ENCODE data around the gene KCNG2.
"Not testable (repeated sequence)": the region's sequence is repeated elsewhere in the genome, so short reads cannot be mapped to it uniquely, and the experiment has no call there.

KCNG2 gene

DNA sequence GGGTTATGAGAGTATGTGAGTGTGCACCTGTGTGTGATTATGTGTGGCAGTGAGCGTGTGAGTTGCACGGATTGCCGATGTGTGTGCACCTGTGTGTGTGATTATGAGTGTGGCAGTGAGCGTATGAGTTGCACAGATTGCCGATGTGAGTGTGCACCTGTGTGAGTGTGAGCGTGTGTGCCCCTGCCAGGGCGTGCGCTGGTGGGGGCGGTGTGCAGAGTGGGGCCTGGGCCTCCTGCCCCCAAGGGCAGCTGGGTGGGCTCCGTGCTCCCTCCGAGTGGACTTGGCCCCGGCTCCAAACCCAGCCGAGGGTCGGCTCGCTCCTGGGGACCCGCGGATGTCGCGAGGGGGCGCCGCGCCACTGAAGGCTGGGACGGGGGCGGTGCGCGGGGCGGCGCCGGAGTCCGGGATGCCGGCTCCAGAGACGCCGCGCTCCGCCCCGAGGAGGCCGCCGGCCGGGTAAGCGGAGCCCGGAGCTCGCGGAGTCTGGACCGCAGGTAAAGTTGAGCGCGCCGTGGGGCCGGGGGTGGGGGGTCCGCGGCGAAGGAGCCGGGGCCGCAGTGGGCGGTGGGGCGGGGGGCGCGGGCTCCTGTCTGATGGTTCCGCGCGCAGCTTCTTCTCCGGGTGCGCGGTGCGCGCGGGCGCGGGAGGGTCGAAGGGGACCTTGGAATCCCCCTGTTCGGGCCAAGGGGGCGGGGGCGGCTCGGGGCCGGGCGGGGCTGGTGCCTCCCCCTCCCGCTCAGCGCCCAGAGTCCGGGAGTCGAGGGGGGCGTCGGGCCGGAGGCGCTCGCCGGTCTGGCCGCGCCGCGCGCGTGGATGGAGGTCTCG is at the start of gene KCNG2:
KCNG2 (plus strand) TSS at position 421 of the 828 bp plus-strand sequence. CDS start 65,730 bp downstream, outside the sequence.
- H2AFZ ChIP-seq (ENCODE audit: low read length, unreplicated experiment): no peak within 1 kb of the TSS
- H3K27me3 ChIP-seq (ENCODE audit: insufficient read depth, low read length): peaks cover 29% of the 10 kb centered on the region

DNA sequence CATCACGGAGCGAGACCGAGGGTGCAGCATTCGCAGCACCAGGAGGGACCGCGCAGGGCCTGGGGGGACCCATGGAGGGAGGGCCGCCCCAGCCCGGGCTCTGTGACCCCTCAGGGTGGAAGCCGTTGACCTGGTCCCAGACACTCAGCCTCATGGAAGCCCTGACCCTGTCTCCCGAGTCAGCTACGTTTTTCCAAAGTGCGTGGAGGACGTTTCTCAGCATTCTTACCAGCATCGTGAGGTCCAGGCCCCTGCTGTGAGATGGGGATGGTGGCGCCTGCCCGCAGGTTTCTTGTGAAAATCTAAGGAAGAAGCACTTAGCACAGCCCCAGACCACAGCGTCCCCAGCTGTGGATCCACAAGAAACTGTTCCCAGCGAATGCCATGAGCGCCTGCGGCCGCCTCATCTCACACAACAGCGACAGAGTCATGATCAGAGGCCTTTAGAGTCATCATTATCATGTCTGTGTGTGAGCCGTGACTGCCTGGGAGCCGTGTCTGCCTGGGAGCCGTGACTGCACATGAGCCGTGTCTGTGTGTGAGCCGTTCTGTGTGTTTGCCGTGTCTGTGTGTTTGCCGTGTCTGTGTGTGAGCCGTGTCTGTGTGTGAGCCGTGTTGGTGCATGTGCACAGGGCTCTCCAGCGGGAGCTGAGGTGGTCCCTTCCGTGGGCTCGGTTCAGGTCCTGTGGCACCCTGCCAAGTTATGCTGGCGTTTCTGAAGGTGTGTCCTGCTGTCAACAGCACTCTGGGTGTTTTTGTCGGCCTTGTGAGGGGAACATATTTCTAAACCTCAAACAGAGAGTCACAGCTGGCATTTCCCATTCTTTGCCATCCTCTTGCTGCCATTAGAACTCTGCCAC is 49.2 kb upstream of the KCNG2 start:
- Histone ChIP-seq H3K4me3 (ENCODE audit: low read depth, low read length) (no peak overlapping the region), H3K79me2 (ENCODE audit: control insufficient read depth, insufficient read depth, low read length, unreplicated experiment) (no peaks in the 10 kb centered on the region), H3K4me1 (ENCODE audit: control insufficient read depth, insufficient read depth, low read length, unreplicated experiment) (no peaks in the 10 kb centered on the region), H3K27me3 (ENCODE audit: insufficient read depth, low read length) (no peaks in the 10 kb centered on the region), H3K27ac (ENCODE audit: low read depth, low read length) (no peak overlapping the region), H2AFZ (ENCODE audit: low read length, unreplicated experiment) (no peak overlapping the region), H3K36me3 (ENCODE audit: insufficient read depth, low read length) (peaks cover 16% of the 10 kb centered on the region; the same call in 1 of the 2 replicates)

More for the DNA sequence above, at the start of gene KCNG2:
- H3K36me3 ChIP-seq (ENCODE audit: insufficient read depth, low read length): no peaks in the 10 kb centered on the region
- H3K4me1 ChIP-seq (ENCODE audit: control insufficient read depth, insufficient read depth, low read length, unreplicated experiment): peaks cover 24% of the 10 kb centered on the region
- H3K79me2 ChIP-seq (ENCODE audit: control insufficient read depth, insufficient read depth, low read length, unreplicated experiment): no peaks in the 10 kb centered on the region
- H3K4me3 ChIP-seq (ENCODE audit: low read depth, low read length): peak within 1 kb of the TSS; percentile 74
- no peak within 1 kb of the TSS for H3K27ac ChIP-seq (ENCODE audit: low read depth, low read length)

DNA sequence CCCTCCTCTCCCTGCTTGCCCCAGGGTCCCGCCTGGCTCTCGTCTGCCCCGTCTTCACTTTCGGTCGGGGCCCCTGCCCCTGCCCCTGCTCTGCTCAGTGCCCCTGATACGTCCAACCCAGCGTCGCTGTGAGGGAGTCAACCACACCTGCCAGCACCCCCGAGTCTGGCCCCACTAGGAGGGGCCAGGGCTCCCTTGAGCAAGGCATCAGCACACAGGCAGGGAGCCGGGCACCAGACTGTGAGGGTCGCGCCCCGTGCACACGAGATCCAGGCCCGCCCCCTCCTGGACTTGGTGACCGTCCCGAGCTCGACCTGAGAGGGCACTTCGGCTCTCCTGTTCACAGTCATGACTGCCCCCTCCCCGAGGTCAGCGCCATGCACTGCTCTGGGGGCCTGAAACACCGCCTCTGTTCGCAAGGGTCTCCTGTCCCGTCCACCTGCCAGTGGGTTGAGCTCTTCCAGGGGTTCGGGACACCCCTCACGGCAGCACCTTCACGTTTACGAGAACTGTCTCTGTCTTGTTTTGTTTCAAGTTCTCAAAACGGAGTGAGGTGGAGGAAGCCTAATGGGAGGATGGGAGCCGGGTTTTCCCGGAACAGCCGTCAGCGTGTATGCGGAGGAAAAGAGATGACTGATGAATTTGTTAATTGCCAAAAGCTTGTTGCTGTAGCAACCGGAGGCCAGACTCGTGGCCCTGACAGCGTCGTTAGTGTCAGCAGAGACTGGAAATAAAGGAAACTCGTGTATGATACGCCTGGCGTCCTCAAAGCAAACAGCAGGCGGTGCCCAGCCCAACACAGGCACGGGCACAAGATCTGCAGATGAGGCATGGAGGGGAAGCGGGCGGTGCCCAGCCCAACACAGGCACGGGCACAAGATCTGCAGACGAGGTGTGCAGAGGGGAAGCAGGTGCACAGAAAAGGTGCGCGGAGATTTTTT is 48.2 kb upstream of the KCNG2 start:
- Histone ChIP-seq H3K27me3 (ENCODE audit: insufficient read depth, low read length) (no peaks in the 10 kb centered on the region), H2AFZ (ENCODE audit: low read length, unreplicated experiment) (no peak overlapping the region), H3K4me3 (ENCODE audit: low read depth, low read length) (no peak overlapping the region), H3K27ac (ENCODE audit: low read depth, low read length) (no peak overlapping the region), H3K4me1 (ENCODE audit: control insufficient read depth, insufficient read depth, low read length, unreplicated experiment) (no peaks in the 10 kb centered on the region), H3K36me3 (ENCODE audit: insufficient read depth, low read length) (peaks cover 26% of the 10 kb centered on the region; the same call in 1 of the 2 replicates), H3K79me2 (ENCODE audit: control insufficient read depth, insufficient read depth, low read length, unreplicated experiment) (no peaks in the 10 kb centered on the region)

- H3K27ac ChIP-seq (ENCODE audit: low read depth, low read length): no peak overlapping the region
- no peaks in the 10 kb centered on the region for H3K27me3 ChIP-seq (ENCODE audit: insufficient read depth, low read length)
- H3K4me1 ChIP-seq (ENCODE audit: control insufficient read depth, insufficient read depth, low read length, unreplicated experiment): no peaks in the 10 kb centered on the region
- H3K36me3 ChIP-seq (ENCODE audit: insufficient read depth, low read length): peaks cover 35% of the 10 kb centered on the region; the same call in 1 of the 2 replicates
- H3K4me3 ChIP-seq (ENCODE audit: low read depth, low read length): no peak overlapping the region
- no peaks in the 10 kb centered on the region for H3K79me2 ChIP-seq (ENCODE audit: control insufficient read depth, insufficient read depth, low read length, unreplicated experiment)
- H2AFZ ChIP-seq (ENCODE audit: low read length, unreplicated experiment): no peak overlapping the region
Observed at GRCh38 chr18:79750980-79751571, 46.7 kb upstream of the KCNG2 start.

DNA sequence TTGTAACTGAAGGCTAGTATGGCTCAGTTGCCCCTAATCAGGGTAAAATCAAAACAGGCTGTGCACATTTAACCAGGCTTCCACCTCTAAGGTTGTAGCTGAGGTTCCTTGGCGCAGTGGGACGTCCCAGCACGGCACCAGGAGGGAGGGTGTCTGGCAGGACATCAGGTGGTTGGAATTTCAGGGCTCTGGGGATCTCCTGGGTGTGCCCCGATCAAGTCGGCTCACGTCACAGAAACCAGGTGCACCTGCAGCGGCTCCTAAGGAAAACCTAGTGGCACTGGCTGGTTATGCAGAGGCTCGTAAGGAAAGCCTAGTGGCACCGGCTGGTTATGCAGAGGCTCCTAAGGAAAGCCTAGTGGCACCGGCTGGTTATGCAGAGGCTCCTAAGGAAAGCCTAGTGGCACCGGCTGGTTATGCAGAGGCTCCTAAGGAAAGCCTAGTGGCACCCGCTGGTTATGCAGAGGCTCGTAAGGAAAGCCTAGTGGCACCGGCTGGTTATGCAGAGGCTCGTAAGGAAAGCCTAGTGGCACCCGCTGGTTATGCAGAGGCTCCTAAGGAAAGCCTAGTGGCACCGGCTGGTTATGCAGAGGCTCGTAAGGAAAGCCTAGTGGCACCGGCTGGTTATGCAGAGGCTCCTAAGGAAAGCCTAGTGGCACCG is 45.7 kb upstream of the KCNG2 start:
- H3K27ac ChIP-seq (ENCODE audit: low read depth, low read length); H3K4me1 ChIP-seq (ENCODE audit: control insufficient read depth, insufficient read depth, low read length, unreplicated experiment); H3K4me3 ChIP-seq (ENCODE audit: low read depth, low read length); H2AFZ ChIP-seq (ENCODE audit: low read length, unreplicated experiment); H3K27me3 ChIP-seq (ENCODE audit: insufficient read depth, low read length); H3K79me2 ChIP-seq (ENCODE audit: control insufficient read depth, insufficient read depth, low read length, unreplicated experiment): not testable (repeated sequence)
- peaks cover 31% of the 10 kb centered on the region; the same call in 1 of the 2 replicates for H3K36me3 ChIP-seq (ENCODE audit: insufficient read depth, low read length)

GRCh38 chr18:79752946-79753345 is 44.8 kb upstream of the KCNG2 start:
- not testable (repeated sequence) for H3K27ac ChIP-seq (ENCODE audit: low read depth, low read length); H3K4me3 ChIP-seq (ENCODE audit: low read depth, low read length); H3K4me1 ChIP-seq (ENCODE audit: control insufficient read depth, insufficient read depth, low read length, unreplicated experiment); H2AFZ ChIP-seq (ENCODE audit: low read length, unreplicated experiment); H3K79me2 ChIP-seq (ENCODE audit: control insufficient read depth, insufficient read depth, low read length, unreplicated experiment); H3K27me3 ChIP-seq (ENCODE audit: insufficient read depth, low read length)
- peaks cover 25% of the 10 kb centered on the region; the same call in 1 of the 2 replicates for H3K36me3 ChIP-seq (ENCODE audit: insufficient read depth, low read length)

DNA sequence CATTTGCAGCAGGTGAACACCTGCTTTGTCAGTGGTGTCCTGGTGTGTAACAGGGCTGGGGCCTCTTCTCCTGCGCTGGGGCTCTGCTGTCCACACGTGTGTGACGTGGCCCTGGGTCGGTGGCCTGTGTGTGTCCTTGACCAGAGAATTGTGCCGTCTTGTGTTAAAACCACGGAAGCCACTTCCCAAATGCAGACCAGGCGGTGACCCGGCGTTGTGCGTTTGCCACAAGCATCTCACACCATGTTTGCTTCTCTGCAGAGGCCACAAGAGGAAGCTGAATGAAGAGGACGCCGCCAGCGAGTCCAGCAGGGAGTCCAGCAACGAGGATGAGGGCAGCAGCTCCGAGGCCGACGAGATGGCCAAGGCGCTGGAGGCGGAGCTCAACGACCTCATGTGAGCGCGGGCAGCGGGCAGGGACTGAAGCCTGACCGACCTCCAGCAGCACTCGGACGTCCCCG is 44.3 kb upstream of the KCNG2 start:
- Histone ChIP-seq H3K27me3 (ENCODE audit: insufficient read depth, low read length) (no peaks in the 10 kb centered on the region), H3K4me3 (ENCODE audit: low read depth, low read length) (no peak overlapping the region), H3K4me1 (ENCODE audit: control insufficient read depth, insufficient read depth, low read length, unreplicated experiment) (no peaks in the 10 kb centered on the region), H2AFZ (ENCODE audit: low read length, unreplicated experiment) (no peak overlapping the region), H3K36me3 (ENCODE audit: insufficient read depth, low read length) (peaks cover 25% of the 10 kb centered on the region; the same call in 1 of the 2 replicates), H3K79me2 (ENCODE audit: control insufficient read depth, insufficient read depth, low read length, unreplicated experiment) (no peaks in the 10 kb centered on the region), H3K27ac (ENCODE audit: low read depth, low read length) (no peak overlapping the region)

DNA sequence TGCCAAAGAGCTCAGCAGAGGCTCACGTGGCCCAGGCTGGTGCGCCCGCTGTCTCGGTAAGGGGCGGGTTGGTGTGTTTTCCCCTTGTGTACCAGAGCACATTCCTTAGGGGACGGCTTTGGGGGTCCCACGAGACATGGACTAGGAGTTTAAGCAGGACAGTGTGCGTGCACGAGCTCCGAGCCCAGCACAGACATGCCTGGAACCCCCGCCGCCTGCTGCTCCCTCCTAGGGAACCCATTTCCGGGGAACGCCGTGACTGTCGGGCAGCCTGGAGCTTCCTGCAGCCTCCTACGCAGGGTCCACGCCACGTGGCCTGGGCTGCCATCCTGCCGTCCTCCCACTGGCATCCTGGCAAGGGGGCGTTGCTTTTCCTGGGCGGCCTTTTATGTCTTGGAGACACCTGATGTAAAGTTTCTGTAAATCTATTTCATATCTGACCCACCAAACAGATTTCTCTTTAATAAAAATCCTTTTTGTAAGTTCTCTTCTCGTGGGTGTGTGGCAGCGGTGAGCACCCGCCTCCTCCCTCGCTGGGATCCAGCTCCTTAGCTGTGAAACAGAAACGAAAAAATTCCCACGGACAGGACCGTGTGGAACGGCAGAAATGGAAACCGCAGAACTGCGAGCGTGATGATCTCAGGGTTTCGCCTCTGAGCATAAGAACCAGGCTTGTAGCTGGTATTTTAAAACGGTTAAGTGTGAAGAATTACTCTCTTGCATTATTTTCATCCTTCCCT is 43.5 kb upstream of the KCNG2 start:
- Histone ChIP-seq H3K36me3 (ENCODE audit: insufficient read depth, low read length) (peaks cover 25% of the 10 kb centered on the region; the same call in 1 of the 2 replicates), H3K27me3 (ENCODE audit: insufficient read depth, low read length) (no peaks in the 10 kb centered on the region), H2AFZ (ENCODE audit: low read length, unreplicated experiment) (no peak overlapping the region), H3K4me3 (ENCODE audit: low read depth, low read length) (no peak overlapping the region), H3K27ac (ENCODE audit: low read depth, low read length) (no peak overlapping the region), H3K79me2 (ENCODE audit: control insufficient read depth, insufficient read depth, low read length, unreplicated experiment) (no peaks in the 10 kb centered on the region), H3K4me1 (ENCODE audit: control insufficient read depth, insufficient read depth, low read length, unreplicated experiment) (no peaks in the 10 kb centered on the region)

DNA sequence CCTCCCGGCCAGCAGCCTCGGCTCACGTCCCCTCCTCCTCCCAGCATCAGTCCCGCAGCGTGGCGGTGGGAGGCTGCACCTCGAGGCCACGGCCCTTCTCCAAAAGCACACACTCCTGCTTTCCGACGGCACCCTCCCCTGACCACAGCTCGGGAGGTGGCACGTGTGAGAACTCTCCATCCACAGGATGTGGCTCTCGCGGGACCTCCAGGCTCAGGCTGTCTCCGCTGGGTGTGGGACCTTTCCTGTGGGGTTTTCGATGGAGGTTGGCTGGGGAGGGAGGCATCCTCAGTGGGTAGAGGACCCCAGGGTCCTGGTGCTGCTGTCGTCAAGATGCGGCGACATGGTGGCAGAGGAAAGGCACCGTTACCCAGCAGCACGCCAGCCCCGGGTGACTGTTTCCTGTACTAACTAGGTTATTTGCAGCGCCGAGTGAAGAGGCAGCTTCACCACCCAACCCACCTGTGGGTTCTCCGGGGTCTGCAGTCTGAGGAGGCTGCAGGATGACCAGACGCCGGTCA is 42.8 kb upstream of the KCNG2 start:
- Histone ChIP-seq H3K36me3 (ENCODE audit: insufficient read depth, low read length) (peaks cover 22% of the 10 kb centered on the region; the same call in 1 of the 2 replicates), H3K27me3 (ENCODE audit: insufficient read depth, low read length) (no peaks in the 10 kb centered on the region), H2AFZ (ENCODE audit: low read length, unreplicated experiment) (no peak overlapping the region), H3K4me3 (ENCODE audit: low read depth, low read length) (no peak overlapping the region), H3K79me2 (ENCODE audit: control insufficient read depth, insufficient read depth, low read length, unreplicated experiment) (no peaks in the 10 kb centered on the region), H3K4me1 (ENCODE audit: control insufficient read depth, insufficient read depth, low read length, unreplicated experiment) (no peaks in the 10 kb centered on the region), H3K27ac (ENCODE audit: low read depth, low read length) (no peak overlapping the region)

Data from ACC112 (cell line).